GM21381 (cell line): ENCODE measurements around the gene RNU6-9.

ENCODE experiments used
- ATAC-seq: cut with Tn5 transposase; IDR thresholded peaks from one replicate; pipeline ENCODE4 v1.9.1; 2021; ENCODE audit warnings: mild to moderate bottlenecking, moderate library complexity; ENCODE audit not compliant: unreplicated experiment

RNU6-9 gene

GRCh38 chr19:861141-861755, 32.0 kb upstream of the RNU6-9 start:
- ATAC-seq = no peak

GRCh38 chr19:861756-862580, 31.3 kb upstream of the RNU6-9 start:
- ATAC-seq = no peak

- no peak for ATAC-seq
Observed at GRCh38 chr19:862581-863314, 30.5 kb upstream of the RNU6-9 start.

GRCh38 chr19:863315-863620, 30.0 kb upstream of the RNU6-9 start:
- ATAC-seq = no peak

- no peak for ATAC-seq
Observed at GRCh38 chr19:866769-867300, 26.4 kb upstream of the RNU6-9 start.

GRCh38 chr19:867301-867793, 25.9 kb upstream of the RNU6-9 start:
- no peak for ATAC-seq

GRCh38 chr19:867855-868457, 25.3 kb upstream of the RNU6-9 start:
- no peak for ATAC-seq

- no peak for ATAC-seq
Observed at GRCh38 chr19:868458-869244, 24.6 kb upstream of the RNU6-9 start.

- ATAC-seq = no peak
Observed at GRCh38 chr19:869245-870177, 23.8 kb upstream of the RNU6-9 start.

- no peak for ATAC-seq
Observed at GRCh38 chr19:870314-870713, 23.0 kb upstream of the RNU6-9 start.

GRCh38 chr19:870963-871401, 22.3 kb upstream of the RNU6-9 start:
- ATAC-seq = no peak

- no peak for ATAC-seq
Observed at GRCh38 chr19:871446-872265, 21.6 kb upstream of the RNU6-9 start.

GRCh38 chr19:872266-872951, 20.9 kb upstream of the RNU6-9 start:
- ATAC-seq = no peak

GRCh38 chr19:873084-873483, 20.2 kb upstream of the RNU6-9 start:
- no peak for ATAC-seq

- no peak for ATAC-seq
Observed at GRCh38 chr19:873561-874041, 19.7 kb upstream of the RNU6-9 start.

- no peak for ATAC-seq
Observed at GRCh38 chr19:875265-875879, 17.9 kb upstream of the RNU6-9 start.

- no peak for ATAC-seq
Observed at GRCh38 chr19:876089-876488, 17.2 kb upstream of the RNU6-9 start.
